ENCODE results near the gene TESK1.
"Not testable (repeated sequence)": the region's sequence is repeated elsewhere in the genome, so short reads cannot be mapped to it uniquely, and the experiment has no call there.

DNA sequence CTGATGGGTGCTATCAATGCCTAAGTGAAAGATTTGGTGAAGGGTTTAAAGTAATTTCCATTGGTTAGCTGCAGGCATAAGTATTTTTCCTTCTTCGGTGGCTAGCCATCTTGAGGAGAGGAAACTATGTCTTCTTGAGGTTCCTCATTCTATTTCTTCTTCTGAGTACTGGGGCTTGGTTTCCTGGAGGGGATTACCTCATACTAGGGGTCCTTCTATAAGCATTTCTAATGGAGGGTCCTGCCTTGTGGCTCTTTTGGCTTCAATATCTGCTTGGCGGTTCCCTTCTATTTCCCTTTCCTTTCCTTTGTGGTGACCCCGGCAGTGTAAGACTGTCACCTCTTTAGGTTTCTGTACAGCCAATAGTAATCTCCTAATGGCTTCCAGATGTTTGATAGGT is 36.4 kb downstream of the TESK1 start:
- TF ChIP-seq ZNF384 (IDR thresholded peaks at IDR 0.05); NFRKB (IDR thresholded peaks at IDR 0.05); LEF1 (IDR thresholded peaks at IDR 0.05; ENCODE audit: borderline replicate concordance); ELF4 (IDR thresholded peaks at IDR 0.05); FOXM1 (IDR thresholded peaks at IDR 0.05; ENCODE audit: borderline replicate concordance); TARDBP (IDR thresholded peaks at IDR 0.05); SUZ12 (IDR thresholded peaks at IDR 0.05); CTBP1 (IDR thresholded peaks at IDR 0.05; ENCODE audit: borderline replicate concordance); FOXK2 (IDR thresholded peaks at IDR 0.05); FOXA1 (IDR thresholded peaks at IDR 0.05); ARNT (IDR thresholded peaks at IDR 0.05); SP1 (IDR thresholded peaks at IDR 0.05): not testable (repeated sequence)
- TF ChIP-seq, protein P1, sequence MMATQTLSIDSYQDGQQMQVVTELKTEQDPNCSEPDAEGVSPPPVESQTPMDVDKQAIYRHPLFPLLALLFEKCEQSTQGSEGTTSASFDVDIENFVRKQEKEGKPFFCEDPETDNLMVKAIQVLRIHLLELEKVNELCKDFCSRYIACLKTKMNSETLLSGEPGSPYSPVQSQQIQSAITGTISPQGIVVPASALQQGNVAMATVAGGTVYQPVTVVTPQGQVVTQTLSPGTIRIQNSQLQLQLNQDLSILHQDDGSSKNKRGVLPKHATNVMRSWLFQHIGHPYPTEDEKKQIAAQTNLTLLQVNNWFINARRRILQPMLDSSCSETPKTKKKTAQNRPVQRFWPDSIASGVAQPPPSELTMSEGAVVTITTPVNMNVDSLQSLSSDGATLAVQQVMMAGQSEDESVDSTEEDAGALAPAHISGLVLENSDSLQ (IDR thresholded peaks at IDR 0.05) = not testable (repeated sequence)

Data from HEK293T (cell line).